ENCODE results near the gene GPR39.

GPR39 gene

DNA sequence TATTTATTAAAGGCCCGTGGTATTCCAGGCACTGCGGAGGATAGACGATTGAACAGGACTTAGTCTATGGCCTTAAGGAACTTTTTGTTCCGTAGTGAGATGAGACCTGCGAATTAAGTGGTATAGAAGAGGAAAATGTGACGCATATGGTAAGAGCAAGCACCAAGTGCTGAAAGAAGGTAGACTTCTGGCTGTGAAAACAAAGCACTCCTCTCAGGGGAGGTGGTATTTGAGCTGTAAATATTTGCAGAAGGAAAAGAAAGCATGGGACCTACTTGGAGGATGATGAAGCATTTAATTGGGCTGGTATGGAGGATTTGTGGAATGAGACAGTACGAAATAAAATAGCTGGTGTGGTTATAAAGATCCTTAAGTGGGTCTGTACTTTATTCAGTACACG is 62.5 kb downstream of the GPR39 start:
- no peak for TF ChIP-seq EZH2phosphoT487 (conservative IDR thresholded peaks at IDR 0.05; ENCODE audit: low read length)
- TF ChIP-seq, protein P1, sequence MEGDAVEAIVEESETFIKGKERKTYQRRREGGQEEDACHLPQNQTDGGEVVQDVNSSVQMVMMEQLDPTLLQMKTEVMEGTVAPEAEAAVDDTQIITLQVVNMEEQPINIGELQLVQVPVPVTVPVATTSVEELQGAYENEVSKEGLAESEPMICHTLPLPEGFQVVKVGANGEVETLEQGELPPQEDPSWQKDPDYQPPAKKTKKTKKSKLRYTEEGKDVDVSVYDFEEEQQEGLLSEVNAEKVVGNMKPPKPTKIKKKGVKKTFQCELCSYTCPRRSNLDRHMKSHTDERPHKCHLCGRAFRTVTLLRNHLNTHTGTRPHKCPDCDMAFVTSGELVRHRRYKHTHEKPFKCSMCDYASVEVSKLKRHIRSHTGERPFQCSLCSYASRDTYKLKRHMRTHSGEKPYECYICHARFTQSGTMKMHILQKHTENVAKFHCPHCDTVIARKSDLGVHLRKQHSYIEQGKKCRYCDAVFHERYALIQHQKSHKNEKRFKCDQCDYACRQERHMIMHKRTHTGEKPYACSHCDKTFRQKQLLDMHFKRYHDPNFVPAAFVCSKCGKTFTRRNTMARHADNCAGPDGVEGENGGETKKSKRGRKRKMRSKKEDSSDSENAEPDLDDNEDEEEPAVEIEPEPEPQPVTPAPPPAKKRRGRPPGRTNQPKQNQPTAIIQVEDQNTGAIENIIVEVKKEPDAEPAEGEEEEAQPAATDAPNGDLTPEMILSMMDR (IDR thresholded peaks at IDR 0.05; ENCODE audit: insufficient read depth, low read length, poor library complexity, severe bottlenecking) = no peak

DNA sequence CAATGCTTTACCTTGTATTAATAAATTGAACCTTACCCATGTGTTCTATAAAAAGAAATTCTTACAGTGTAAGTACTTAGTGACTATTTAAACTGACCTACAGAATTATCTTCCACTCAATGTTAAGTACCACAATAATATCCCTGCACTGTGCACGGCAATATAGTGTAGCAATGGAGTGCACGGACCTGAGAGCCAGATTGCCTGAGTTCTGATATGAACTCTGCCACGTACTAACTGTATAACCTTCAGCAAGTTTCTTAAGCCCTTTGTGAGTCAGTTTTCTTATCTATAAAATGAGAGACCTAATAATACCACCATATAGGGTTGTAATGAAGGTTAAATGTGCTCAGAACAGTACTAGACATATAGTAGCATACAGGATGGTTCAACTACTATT is 66.2 kb downstream of the GPR39 start:
- TF ChIP-seq, protein P1 (IDR thresholded peaks at IDR 0.05; ENCODE audit: insufficient read depth, low read length, poor library complexity, severe bottlenecking) = no peak
- TF ChIP-seq EZH2phosphoT487 (conservative IDR thresholded peaks at IDR 0.05; ENCODE audit: low read length) = no peak
- H3K27me3 ChIP-seq (ENCODE audit: low read length) = no peaks in the 10 kb centered on the region

More for the DNA sequence above, 62.5 kb downstream of the GPR39 start:
- Histone ChIP-seq H3K9me2 (replicated peaks; ENCODE audit: insufficient read depth, low read length) (no peaks in the 10 kb centered on the region), H2AFZ (ENCODE audit: low read depth, low read length, severe bottlenecking) (no peak overlapping the region), H4K20me1 (ENCODE audit: low read depth, low read length) (no peaks in the 10 kb centered on the region), H3K9ac (ENCODE audit: low read length) (no peak overlapping the region), H3K36me3 (ENCODE audit: low read length) (no peaks in the 10 kb centered on the region), H3K4me2 (ENCODE audit: low read depth, low read length, poor library complexity, severe bottlenecking) (no peak overlapping the region), H3F3A (ENCODE audit: insufficient read depth) (no peaks in the 10 kb centered on the region), H3K79me2 (ENCODE audit: insufficient read depth, low read length) (no peaks in the 10 kb centered on the region), H3K9me3 (ENCODE audit: insufficient read depth, low read length) (no peaks in the 10 kb centered on the region), H3K27ac (ENCODE audit: low read depth, low read length) (no peak overlapping the region), H3K27me3 (ENCODE audit: low read length) (no peaks in the 10 kb centered on the region), H3K4me3 (ENCODE audit: insufficient read depth, low read length, poor library complexity, severe bottlenecking) (no peak overlapping the region)

DNA sequence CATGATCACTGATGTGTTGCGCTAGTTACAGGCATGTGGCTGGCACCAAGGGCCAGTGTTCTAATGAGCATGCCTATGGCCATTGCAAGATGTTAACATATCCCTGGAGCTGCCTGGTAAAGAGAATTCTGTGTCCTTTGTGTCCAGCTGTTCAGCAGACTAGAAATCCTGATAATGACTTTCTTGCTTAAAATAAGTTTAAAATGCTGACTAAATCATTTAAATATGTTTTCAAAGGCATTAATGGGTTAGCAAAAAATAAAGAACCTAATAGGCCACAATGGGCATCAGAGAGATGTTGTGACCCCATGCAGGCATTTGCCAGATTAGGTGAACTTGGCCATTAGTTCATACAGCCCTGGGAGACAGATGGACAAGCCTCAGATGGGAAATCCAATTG is 67.5 kb downstream of the GPR39 start:
- Histone ChIP-seq H3K9me3 (ENCODE audit: insufficient read depth, low read length) (no peaks in the 10 kb centered on the region), H3K9me2 (replicated peaks; ENCODE audit: insufficient read depth, low read length) (no peaks in the 10 kb centered on the region), H3F3A (ENCODE audit: insufficient read depth) (no peaks in the 10 kb centered on the region), H3K4me3 (ENCODE audit: insufficient read depth, low read length, poor library complexity, severe bottlenecking) (no peak overlapping the region), H3K27ac (ENCODE audit: low read depth, low read length) (no peak overlapping the region), H3K27me3 (ENCODE audit: low read length) (no peaks in the 10 kb centered on the region), H3K79me2 (ENCODE audit: insufficient read depth, low read length) (no peaks in the 10 kb centered on the region), H3K4me2 (ENCODE audit: low read depth, low read length, poor library complexity, severe bottlenecking) (no peak overlapping the region), H3K9ac (ENCODE audit: low read length) (no peak overlapping the region), H2AFZ (ENCODE audit: low read depth, low read length, severe bottlenecking) (no peak overlapping the region), H3K36me3 (ENCODE audit: low read length) (no peaks in the 10 kb centered on the region), H4K20me1 (ENCODE audit: low read depth, low read length) (no peaks in the 10 kb centered on the region)
- no peak for TF ChIP-seq EZH2phosphoT487 (conservative IDR thresholded peaks at IDR 0.05; ENCODE audit: low read length)
- TF ChIP-seq, protein P1 (IDR thresholded peaks at IDR 0.05; ENCODE audit: insufficient read depth, low read length, poor library complexity, severe bottlenecking) = no peak

More for the DNA sequence above, 66.2 kb downstream of the GPR39 start:
- H3K9ac ChIP-seq (ENCODE audit: low read length) = no peak overlapping the region
- H3K9me3 ChIP-seq (ENCODE audit: insufficient read depth, low read length) = no peaks in the 10 kb centered on the region
- no peaks in the 10 kb centered on the region for H4K20me1 ChIP-seq (ENCODE audit: low read depth, low read length)
- H3K4me3 ChIP-seq (ENCODE audit: insufficient read depth, low read length, poor library complexity, severe bottlenecking) = no peak overlapping the region
- H3K9me2 ChIP-seq (replicated peaks; ENCODE audit: insufficient read depth, low read length) = no peaks in the 10 kb centered on the region
- no peaks in the 10 kb centered on the region for H3K36me3 ChIP-seq (ENCODE audit: low read length)
- H2AFZ ChIP-seq (ENCODE audit: low read depth, low read length, severe bottlenecking) = no peak overlapping the region
- no peak overlapping the region for H3K27ac ChIP-seq (ENCODE audit: low read depth, low read length)
- H3K4me2 ChIP-seq (ENCODE audit: low read depth, low read length, poor library complexity, severe bottlenecking) = no peak overlapping the region
- H3F3A ChIP-seq (ENCODE audit: insufficient read depth) = no peaks in the 10 kb centered on the region
- H3K79me2 ChIP-seq (ENCODE audit: insufficient read depth, low read length) = no peaks in the 10 kb centered on the region
